NCI-H1930 (cell line): ENCODE measurements around the gene REL.

Experiments used
- DNase-seq, 2 experiments: peaks; one replicate each; lab custom pipeline; 2025; lab: John Stamatoyannopoulos, UW

The REL gene

GRCh38 chr2:60964651-60965498 lies 83.5 kb downstream of the REL start:
- DNase-seq: no peak

- no peak for DNase-seq
Measured at GRCh38 chr2:60965499-60965785, 84.1 kb downstream of the REL start.

GRCh38 chr2:60966507-60967405 lies 85.4 kb downstream of the REL start:
- no peak for DNase-seq

GRCh38 chr2:60972889-60973656 lies 91.7 kb downstream of the REL start:
- no peak for DNase-seq

GRCh38 chr2:60973705-60974104 lies 92.3 kb downstream of the REL start:
- DNase-seq: no peak

GRCh38 chr2:60974652-60975051 lies 93.3 kb downstream of the REL start:
- DNase-seq: no peak
